ENCODE measurements around the gene CLGN.
"Not testable (repeated sequence)": the region's sequence is repeated elsewhere in the genome, so short reads cannot be mapped to it uniquely, and the experiment has no call there.

Gene CLGN

GRCh38 chr4:140427919-140428471 lies 547 bp upstream of the CLGN start:
- Mint-ChIP-seq H3K36me3 (ENCODE audit: low read depth) (no peaks in the 10 kb centered on the region), H3K27ac (no peak overlapping the region), H3K27me3 (ENCODE audit: low read depth) (peaks cover 5% of the 10 kb centered on the region), H3K4me3 (peak overlapping the region; percentile 89 to 94 (median 91)), H3K9me3 (no peaks in the 10 kb centered on the region), H3K4me1 (peaks cover 6% of the 10 kb centered on the region)
- no peak for TF ChIP-seq CTCF (IDR thresholded peaks at IDR 0.05; ENCODE audit: unreplicated experiment in 3 of 3)

- Mint-ChIP-seq H3K27ac (peak overlapping the region in 1 of 3 experiments; percentile 65), H3K36me3 (ENCODE audit: low read depth) (no peaks in the 10 kb centered on the region), H3K27me3 (ENCODE audit: low read depth) (peaks cover 5% of the 10 kb centered on the region), H3K4me3 (peak overlapping the region; percentile 89 to 94 (median 91)), H3K4me1 (peaks cover 6% of the 10 kb centered on the region), H3K9me3 (no peaks in the 10 kb centered on the region)
- no peak for TF ChIP-seq CTCF (IDR thresholded peaks at IDR 0.05; ENCODE audit: unreplicated experiment in 3 of 3)
Measured at GRCh38 chr4:140426610-140427105, 790 bp downstream of the CLGN start.

- peaks cover 6% of the 10 kb centered on the region for H3K4me1 Mint-ChIP-seq
- no peaks in the 10 kb centered on the region for H3K36me3 Mint-ChIP-seq (ENCODE audit: low read depth)
- H3K27ac Mint-ChIP-seq: no peak overlapping the region
- no peaks in the 10 kb centered on the region for H3K9me3 Mint-ChIP-seq
- no peak overlapping the region for H3K4me3 Mint-ChIP-seq
- H3K27me3 Mint-ChIP-seq (ENCODE audit: low read depth): no peaks in the 10 kb centered on the region
- TF ChIP-seq CTCF (IDR thresholded peaks at IDR 0.05; ENCODE audit: unreplicated experiment in 3 of 3): no peak
Measured at GRCh38 chr4:140423106-140423505, 4.3 kb downstream of the CLGN start.

GRCh38 chr4:140413130-140413969 lies 14.1 kb downstream of the CLGN start:
- not testable (repeated sequence) for H3K27ac Mint-ChIP-seq; H3K27me3 Mint-ChIP-seq (ENCODE audit: low read depth); H3K9me3 Mint-ChIP-seq; H3K4me3 Mint-ChIP-seq; H3K36me3 Mint-ChIP-seq (ENCODE audit: low read depth); H3K4me1 Mint-ChIP-seq

DNA sequence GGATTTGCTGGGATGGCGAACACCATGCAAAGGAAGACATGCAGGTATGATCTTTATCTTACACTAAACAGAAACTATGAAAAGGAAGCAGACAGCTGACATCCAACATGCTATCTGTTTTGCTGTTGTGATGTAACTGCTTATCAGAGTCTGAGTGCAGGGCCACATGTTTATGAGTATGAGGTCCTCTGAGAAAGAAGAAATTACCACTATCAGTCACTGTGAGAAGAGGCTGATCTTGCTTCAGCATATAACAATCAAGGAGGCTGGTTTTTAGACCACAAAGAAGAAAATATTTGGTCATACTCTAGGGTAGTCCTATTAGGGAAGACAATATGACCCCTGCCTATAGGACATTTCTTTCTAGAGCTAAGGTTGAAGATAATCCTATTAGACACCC lies 18.5 kb downstream of the CLGN start:
- Mint-ChIP-seq H3K27ac (no peak overlapping the region), H3K9me3 (peaks cover 3% of the 10 kb centered on the region), H3K36me3 (ENCODE audit: low read depth) (no peaks in the 10 kb centered on the region), H3K4me1 (no peaks in the 10 kb centered on the region), H3K4me3 (no peak overlapping the region), H3K27me3 (ENCODE audit: low read depth) (no peaks in the 10 kb centered on the region)
- TF ChIP-seq CTCF (IDR thresholded peaks at IDR 0.05; ENCODE audit: unreplicated experiment in 3 of 3): no peak

GRCh38 chr4:140406292-140406691 lies 21.2 kb downstream of the CLGN start:
- H3K27me3 Mint-ChIP-seq (ENCODE audit: low read depth): no peaks in the 10 kb centered on the region
- H3K4me3 Mint-ChIP-seq: no peak overlapping the region
- TF ChIP-seq CTCF (IDR thresholded peaks at IDR 0.05; ENCODE audit: unreplicated experiment in 3 of 3): no peak
- no peaks in the 10 kb centered on the region for H3K4me1 Mint-ChIP-seq
- no peaks in the 10 kb centered on the region for H3K36me3 Mint-ChIP-seq (ENCODE audit: low read depth)
- no peak overlapping the region for H3K27ac Mint-ChIP-seq
- no peaks in the 10 kb centered on the region for H3K9me3 Mint-ChIP-seq
